SK-N-SH treated with all-trans-retinoic acid at 6 μM for 48 hours (cell line): ENCODE results near the gene SEMA3D.

ENCODE experiments used
- ATAC-seq: fragments of 200-7000 bp; cut with Tn5 transposase; 3 replicates; pipeline ENCODE4 v1.9.1; 2020; ENCODE audit warnings: mild to moderate bottlenecking, moderate library complexity
- ARNTL ChIP-seq: fragments of 450-650 bp; formaldehyde crosslinking; IDR thresholded peaks from 2 replicates; pipeline ENCODE4 v1.5.0; 2020; ENCODE audit warnings: low read depth, mild to moderate bottlenecking, moderate library complexity, borderline replicate concordance
- BACH2 ChIP-seq: fragments of 250-450 bp; sonication (Bioruptor Pico); IDR thresholded peaks from 2 replicates; pipeline ENCODE4 v1.9.0; 2021; ENCODE audit warnings: mild to moderate bottlenecking, borderline replicate concordance
- CREB5 ChIP-seq: fragments of 250-450 bp; sonication (Bioruptor Pico); IDR thresholded peaks from 2 replicates; pipeline ENCODE4 v1.5.1; 2020; ENCODE audit warnings: low read depth, mild to moderate bottlenecking, moderate library complexity
- CSDC2 ChIP-seq: fragments of 250-450 bp; sonication (Bioruptor Pico); IDR thresholded peaks from 2 replicates; pipeline ENCODE4 v1.5.0; 2020; ENCODE audit warnings: mild to moderate bottlenecking, moderate library complexity
- ESRRG ChIP-seq: fragments of 250-450 bp; sonication (Bioruptor Pico); IDR thresholded peaks from 2 replicates; pipeline ENCODE4 v1.6.1; 2021; ENCODE audit warnings: mild to moderate bottlenecking
- GLIS3 ChIP-seq: fragments of 250-450 bp; sonication (Bioruptor Pico); IDR thresholded peaks from 2 replicates; pipeline ENCODE4 v1.5.0; 2020; ENCODE audit warnings: mild to moderate bottlenecking, moderate library complexity
- ISL1 ChIP-seq: fragments of 250-450 bp; sonication (Bioruptor Pico); IDR thresholded peaks from 2 replicates; pipeline ENCODE4 v2.1.2; 2022; ENCODE audit warnings: mild to moderate bottlenecking, moderate library complexity
- POU6F1 ChIP-seq: fragments of 250-450 bp; sonication (Bioruptor Pico); IDR thresholded peaks from 2 replicates; pipeline ENCODE4 v1.8.0; 2021; ENCODE audit warnings: low read depth, mild to moderate bottlenecking, moderate library complexity, borderline replicate concordance
- PPARA ChIP-seq: fragments of 250-450 bp; sonication (Bioruptor Pico); IDR thresholded peaks from 2 replicates; pipeline ENCODE4 v1.5.0; 2020; ENCODE audit warnings: mild to moderate bottlenecking, borderline replicate concordance
- RARB ChIP-seq: fragments of 250-450 bp; sonication (Bioruptor Pico); IDR thresholded peaks from 2 replicates; pipeline ENCODE4 v1.8.0; 2021; ENCODE audit warnings: mild to moderate bottlenecking, moderate library complexity
- SNAI2 ChIP-seq: fragments of 250-450 bp; sonication (Bioruptor Pico); IDR thresholded peaks from 2 replicates; pipeline ENCODE4 v1.5.0; 2020; ENCODE audit warnings: mild to moderate bottlenecking, moderate library complexity
- TCF4 ChIP-seq: fragments of 250-450 bp; sonication (Bioruptor Pico); IDR thresholded peaks from 2 replicates; pipeline ENCODE4 v1.8.0; 2021; ENCODE audit warnings: mild to moderate bottlenecking, moderate library complexity, borderline replicate concordance
- TOX ChIP-seq: fragments of 250-450 bp; sonication (Bioruptor Pico); IDR thresholded peaks from 2 replicates; pipeline ENCODE4 v1.8.0; 2021; ENCODE audit warnings: mild to moderate bottlenecking, moderate library complexity, borderline replicate concordance
- ZC3H10 ChIP-seq: fragments of 250-450 bp; sonication (Bioruptor Pico); IDR thresholded peaks from 2 replicates; pipeline ENCODE4 v1.5.1; 2021; ENCODE audit warnings: mild to moderate bottlenecking, moderate library complexity
- ZFP3 ChIP-seq: fragments of 250-450 bp; sonication (Bioruptor Pico); IDR thresholded peaks from 2 replicates; pipeline ENCODE4 v1.5.0; 2020; ENCODE audit warnings: mild to moderate bottlenecking, moderate library complexity
- ZFP30 ChIP-seq: fragments of 450-650 bp; formaldehyde crosslinking; IDR thresholded peaks from 2 replicates; pipeline ENCODE4 v1.5.0; 2022; ENCODE audit warnings: mild to moderate bottlenecking, moderate library complexity
- ZNF8 ChIP-seq: fragments of 450-650 bp; formaldehyde crosslinking; IDR thresholded peaks from 2 replicates; pipeline ENCODE4 v1.5.0; 2020; ENCODE audit warnings: mild to moderate bottlenecking, moderate library complexity
- TF ChIP-seq, protein P1 (sequence below): fragments of 250-450 bp; sonication (Bioruptor Pico); IDR thresholded peaks from 2 replicates; pipeline ENCODE4 v1.5.0; 2020; ENCODE audit warnings: mild to moderate bottlenecking, moderate library complexity
- TF ChIP-seq, protein P2 (sequence below): fragments of 250-450 bp; sonication (Bioruptor Pico); IDR thresholded peaks from 2 replicates; pipeline ENCODE4 v1.8.0; 2020; ENCODE audit warnings: mild to moderate bottlenecking, moderate library complexity, borderline replicate concordance

SEMA3D gene

DNA sequence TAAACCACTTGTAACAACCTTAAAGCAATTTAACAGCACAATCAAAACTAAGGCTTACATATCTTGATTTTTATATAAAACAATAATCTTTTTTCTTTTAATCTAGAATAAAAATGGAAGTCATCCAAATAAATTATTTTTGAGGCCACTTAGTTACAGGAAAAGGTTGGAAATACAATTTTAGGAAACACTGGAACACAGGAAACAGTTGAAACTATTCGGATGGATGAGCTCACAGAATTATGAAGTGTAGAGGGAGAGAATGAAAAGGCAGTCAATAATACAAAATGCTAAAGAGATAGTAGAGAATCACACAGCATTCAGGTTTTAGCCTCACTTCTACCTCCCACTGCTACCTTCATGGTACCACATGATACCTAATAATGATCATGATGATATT lies 124.2 kb downstream of the SEMA3D start:
- ATAC-seq: no peak
- no peak for TF ChIP-seq ARNTL (CRISPR knock-in tag)
- no peak for TF ChIP-seq SNAI2 (CRISPR knock-in tag)
- TF ChIP-seq, protein P1, sequence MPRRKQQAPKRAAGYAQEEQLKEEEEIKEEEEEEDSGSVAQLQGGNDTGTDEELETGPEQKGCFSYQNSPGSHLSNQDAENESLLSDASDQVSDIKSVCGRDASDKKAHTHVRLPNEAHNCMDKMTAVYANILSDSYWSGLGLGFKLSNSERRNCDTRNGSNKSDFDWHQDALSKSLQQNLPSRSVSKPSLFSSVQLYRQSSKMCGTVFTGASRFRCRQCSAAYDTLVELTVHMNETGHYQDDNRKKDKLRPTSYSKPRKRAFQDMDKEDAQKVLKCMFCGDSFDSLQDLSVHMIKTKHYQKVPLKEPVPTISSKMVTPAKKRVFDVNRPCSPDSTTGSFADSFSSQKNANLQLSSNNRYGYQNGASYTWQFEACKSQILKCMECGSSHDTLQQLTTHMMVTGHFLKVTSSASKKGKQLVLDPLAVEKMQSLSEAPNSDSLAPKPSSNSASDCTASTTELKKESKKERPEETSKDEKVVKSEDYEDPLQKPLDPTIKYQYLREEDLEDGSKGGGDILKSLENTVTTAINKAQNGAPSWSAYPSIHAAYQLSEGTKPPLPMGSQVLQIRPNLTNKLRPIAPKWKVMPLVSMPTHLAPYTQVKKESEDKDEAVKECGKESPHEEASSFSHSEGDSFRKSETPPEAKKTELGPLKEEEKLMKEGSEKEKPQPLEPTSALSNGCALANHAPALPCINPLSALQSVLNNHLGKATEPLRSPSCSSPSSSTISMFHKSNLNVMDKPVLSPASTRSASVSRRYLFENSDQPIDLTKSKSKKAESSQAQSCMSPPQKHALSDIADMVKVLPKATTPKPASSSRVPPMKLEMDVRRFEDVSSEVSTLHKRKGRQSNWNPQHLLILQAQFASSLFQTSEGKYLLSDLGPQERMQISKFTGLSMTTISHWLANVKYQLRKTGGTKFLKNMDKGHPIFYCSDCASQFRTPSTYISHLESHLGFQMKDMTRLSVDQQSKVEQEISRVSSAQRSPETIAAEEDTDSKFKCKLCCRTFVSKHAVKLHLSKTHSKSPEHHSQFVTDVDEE (CRISPR knock-in tag): no peak
- no peak for TF ChIP-seq ZC3H10 (CRISPR knock-in tag)
- TF ChIP-seq, protein P2, sequence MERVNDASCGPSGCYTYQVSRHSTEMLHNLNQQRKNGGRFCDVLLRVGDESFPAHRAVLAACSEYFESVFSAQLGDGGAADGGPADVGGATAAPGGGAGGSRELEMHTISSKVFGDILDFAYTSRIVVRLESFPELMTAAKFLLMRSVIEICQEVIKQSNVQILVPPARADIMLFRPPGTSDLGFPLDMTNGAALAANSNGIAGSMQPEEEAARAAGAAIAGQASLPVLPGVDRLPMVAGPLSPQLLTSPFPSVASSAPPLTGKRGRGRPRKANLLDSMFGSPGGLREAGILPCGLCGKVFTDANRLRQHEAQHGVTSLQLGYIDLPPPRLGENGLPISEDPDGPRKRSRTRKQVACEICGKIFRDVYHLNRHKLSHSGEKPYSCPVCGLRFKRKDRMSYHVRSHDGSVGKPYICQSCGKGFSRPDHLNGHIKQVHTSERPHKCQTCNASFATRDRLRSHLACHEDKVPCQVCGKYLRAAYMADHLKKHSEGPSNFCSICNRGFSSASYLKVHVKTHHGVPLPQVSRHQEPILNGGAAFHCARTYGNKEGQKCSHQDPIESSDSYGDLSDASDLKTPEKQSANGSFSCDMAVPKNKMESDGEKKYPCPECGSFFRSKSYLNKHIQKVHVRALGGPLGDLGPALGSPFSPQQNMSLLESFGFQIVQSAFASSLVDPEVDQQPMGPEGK (CRISPR knock-in tag): no peak
- no peak for TF ChIP-seq GLIS3

DNA sequence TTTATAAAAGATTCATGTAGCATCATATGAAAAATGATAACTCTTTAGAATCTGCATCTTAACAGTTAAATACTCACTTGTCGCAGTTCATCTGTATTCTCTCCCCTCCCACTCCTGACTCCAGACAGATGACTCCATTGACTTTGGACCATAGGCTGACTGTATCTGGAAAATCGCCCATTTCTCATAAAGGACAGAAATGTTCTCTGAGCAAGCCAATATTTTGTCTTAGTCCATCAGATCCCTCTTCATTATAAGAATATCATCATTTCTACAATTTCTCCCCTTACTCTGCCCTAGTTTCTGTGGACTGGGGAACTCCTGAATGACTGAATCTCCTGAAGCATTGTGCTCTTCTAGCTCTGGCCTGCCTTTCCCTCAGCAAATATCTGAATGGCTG lies 125.4 kb downstream of the SEMA3D start:
- no peak for TF ChIP-seq TCF4 (CRISPR knock-in tag)
- no peak for TF ChIP-seq ISL1 (CRISPR knock-in tag)
- no peak for TF ChIP-seq ESRRG
- no peak for TF ChIP-seq ZFP30 (CRISPR knock-in tag)
- no peak for TF ChIP-seq POU6F1 (CRISPR knock-in tag)
- TF ChIP-seq, protein P2 (CRISPR knock-in tag): no peak
- TF ChIP-seq, protein P1 (CRISPR knock-in tag): no peak
- TF ChIP-seq ZFP3 (CRISPR knock-in tag): no peak
- no peak for TF ChIP-seq ZC3H10 (CRISPR knock-in tag)
- no peak for TF ChIP-seq ZNF8 (CRISPR knock-in tag)
- TF ChIP-seq CREB5 (CRISPR knock-in tag): no peak
- no peak for TF ChIP-seq GLIS3
- TF ChIP-seq ARNTL (CRISPR knock-in tag): no peak
- no peak for TF ChIP-seq TOX (CRISPR knock-in tag)
- TF ChIP-seq BACH2 (CRISPR knock-in tag): no peak
- ATAC-seq: no peak

DNA sequence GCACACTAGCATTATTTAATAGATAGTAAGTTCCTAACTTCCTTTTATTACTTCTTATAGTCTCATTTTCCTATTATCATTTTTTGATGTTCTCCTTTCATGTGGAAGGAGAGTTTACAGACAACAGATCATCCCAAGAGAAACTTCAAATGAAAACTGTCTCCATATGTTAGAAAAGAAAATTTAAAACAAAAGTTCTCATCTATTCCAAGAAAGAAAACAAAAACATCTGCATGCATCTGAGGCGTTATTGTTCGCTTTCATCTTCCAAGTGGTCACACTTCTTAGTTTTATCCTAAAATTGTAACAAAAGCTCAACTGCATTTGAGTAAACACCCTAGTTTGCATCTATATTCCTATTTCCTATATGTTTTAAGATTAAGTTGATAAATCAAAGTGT lies 126.2 kb downstream of the SEMA3D start:
- ATAC-seq: no peak
- TF ChIP-seq CSDC2 (no peak), ESRRG (no peak), ZFP30 (CRISPR knock-in tag) (no peak), ZFP3 (CRISPR knock-in tag) (no peak), ISL1 (CRISPR knock-in tag) (no peak), PPARA (CRISPR knock-in tag) (no peak), RARB (CRISPR knock-in tag) (no peak), CREB5 (CRISPR knock-in tag) (no peak)
